Esophagus squamous epithelium (tissue), 5 donors: Measurements from ENCODE around the gene SLC9C2. TPM values are rescaled to one million over a fixed set of nuclear protein-coding genes. Genes with fewer than 3 reads are reported as not detected.
"Not testable (repeated sequence)": the region's sequence is repeated elsewhere in the genome, so short reads cannot be mapped to it uniquely, and the experiment has no call there.

ENCODE experiments used
- DNase-seq: peaks from one replicate; lab custom pipeline; 2025; lab: John Stamatoyannopoulos, UW
- H3K27ac ChIP-seq, 4 donors: fragments of 200-600 bp; sonication (generic); one replicate each; pipeline ENCODE4 v1.5.1; 2016 to 2019; ENCODE audit warnings: mild to moderate bottlenecking in 1 of 4
- H3K27me3 ChIP-seq, 4 donors: fragments of 200-600 bp; sonication (generic); 1 replicate in 3 of 4; 2 replicates in 1 of 4; pipeline versions ENCODE4 v1.5.1 to v1.6.0; 2017 to 2021; ENCODE audit warnings: antibody characterized with exemption in 1 of 4
- H3K36me3 ChIP-seq, 3 donors: fragments of 200-600 bp; sonication (generic); one replicate each; pipeline ENCODE4 v1.5.1; 2016 to 2019
- H3K4me1 ChIP-seq, 3 donors: fragments of 200-600 bp; sonication (generic); one replicate each; pipeline ENCODE4 v1.5.1; 2017 to 2019
- H3K4me3 ChIP-seq, 4 donors: fragments of 200-600 bp; sonication (generic); 1 replicate in 3 of 4; 2 replicates in 1 of 4; pipeline ENCODE4 v1.5.1; 2016 to 2019; ENCODE audit warnings: mild to moderate bottlenecking in 2 of 4, moderate library complexity in 1 of 4
- H3K9me3 ChIP-seq, 3 donors: fragments of 200-600 bp; sonication (generic); one replicate each; pipeline ENCODE4 v1.5.1; 2016 to 2019
- POLR2A ChIP-seq, 4 donors: fragments of 450-650 bp; IDR thresholded peaks; one replicate each; pipeline ENCODE4 v1.6.1; 2017; ENCODE audit warnings: antibody characterized with exemption in 4 of 4, mild to moderate bottlenecking in 4 of 4, moderate library complexity in 3 of 4
- WGBS, 2 donors: methylation state at CpG; one replicate each; pipeline ENCODE4 v1.1.5; 2018; 5-methylcytosine and 5-hydroxymethylcytosine counted together
- intact Hi-C: fragments of 100-400 bp; cut with DNase I; formaldehyde crosslinking; loops from one replicate; pipeline ENCODE4 v1.15.0; 2022
- total RNA-seq, 4 donors: library from RNA; depleted of rRNA; stranded (reverse); fragments of >200 nt; gene quantifications; one replicate each; pipeline ENCODE4 v1.1.0, GENCODE V29; 2016
- TF ChIP-seq, protein P1 (sequence below), 6 experiments: fragments of 450-650 bp in 4 of 6; fragments of 200-600 bp in 2 of 6; sonication (generic) in 2 of 6; IDR thresholded peaks; one replicate each; pipeline ENCODE4 v1.5.1; 2016 to 2019; ENCODE audit warnings: antibody characterized with exemption in 6 of 6, mild to moderate bottlenecking in 4 of 6, moderate library complexity in 4 of 6
- donor health status: DM: yes; HTN: yes; CAD: no.

Gene SLC9C2
- total RNA-seq, 4 donors from 2014 or later = not detected

DNA sequence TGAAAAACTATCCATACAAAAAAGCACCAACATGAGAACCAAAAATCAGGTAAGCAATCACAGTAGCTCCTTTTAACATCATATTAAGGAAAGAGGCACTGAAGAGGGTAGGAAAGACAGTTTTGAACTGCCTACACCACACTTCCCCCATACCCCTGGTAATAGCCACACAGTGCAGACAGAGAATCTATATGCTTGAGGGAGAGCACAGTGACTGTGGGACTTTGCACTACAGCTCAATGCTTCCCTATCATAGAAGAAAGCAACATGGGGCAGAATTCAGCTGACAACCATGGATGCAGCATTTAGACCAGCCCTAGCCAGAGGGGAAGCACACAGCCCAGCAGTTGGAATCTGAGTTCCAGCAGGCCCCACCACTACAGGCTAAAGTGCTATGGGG lies 24.4 kb upstream of the SLC9C2 start:
- intact Hi-C loops = no loop called here
- TF ChIP-seq POLR2A (IDR thresholded peaks at IDR 0.05) = no peak
- TF ChIP-seq, protein P1, sequence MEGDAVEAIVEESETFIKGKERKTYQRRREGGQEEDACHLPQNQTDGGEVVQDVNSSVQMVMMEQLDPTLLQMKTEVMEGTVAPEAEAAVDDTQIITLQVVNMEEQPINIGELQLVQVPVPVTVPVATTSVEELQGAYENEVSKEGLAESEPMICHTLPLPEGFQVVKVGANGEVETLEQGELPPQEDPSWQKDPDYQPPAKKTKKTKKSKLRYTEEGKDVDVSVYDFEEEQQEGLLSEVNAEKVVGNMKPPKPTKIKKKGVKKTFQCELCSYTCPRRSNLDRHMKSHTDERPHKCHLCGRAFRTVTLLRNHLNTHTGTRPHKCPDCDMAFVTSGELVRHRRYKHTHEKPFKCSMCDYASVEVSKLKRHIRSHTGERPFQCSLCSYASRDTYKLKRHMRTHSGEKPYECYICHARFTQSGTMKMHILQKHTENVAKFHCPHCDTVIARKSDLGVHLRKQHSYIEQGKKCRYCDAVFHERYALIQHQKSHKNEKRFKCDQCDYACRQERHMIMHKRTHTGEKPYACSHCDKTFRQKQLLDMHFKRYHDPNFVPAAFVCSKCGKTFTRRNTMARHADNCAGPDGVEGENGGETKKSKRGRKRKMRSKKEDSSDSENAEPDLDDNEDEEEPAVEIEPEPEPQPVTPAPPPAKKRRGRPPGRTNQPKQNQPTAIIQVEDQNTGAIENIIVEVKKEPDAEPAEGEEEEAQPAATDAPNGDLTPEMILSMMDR (IDR thresholded peaks at IDR 0.05) = no peak
- H3K36me3 ChIP-seq = no peaks in the 10 kb centered on the region
- H3K27me3 ChIP-seq = no peaks in the 10 kb centered on the region
- DNase-seq = no peak
- no peaks in the 10 kb centered on the region for H3K4me1 ChIP-seq
- H3K4me3 ChIP-seq = no peak overlapping the region
- peaks cover 0 to 3% (median 0%) of the 10 kb centered on the region in 3 donors for H3K9me3 ChIP-seq
- no peak overlapping the region for H3K27ac ChIP-seq

DNA sequence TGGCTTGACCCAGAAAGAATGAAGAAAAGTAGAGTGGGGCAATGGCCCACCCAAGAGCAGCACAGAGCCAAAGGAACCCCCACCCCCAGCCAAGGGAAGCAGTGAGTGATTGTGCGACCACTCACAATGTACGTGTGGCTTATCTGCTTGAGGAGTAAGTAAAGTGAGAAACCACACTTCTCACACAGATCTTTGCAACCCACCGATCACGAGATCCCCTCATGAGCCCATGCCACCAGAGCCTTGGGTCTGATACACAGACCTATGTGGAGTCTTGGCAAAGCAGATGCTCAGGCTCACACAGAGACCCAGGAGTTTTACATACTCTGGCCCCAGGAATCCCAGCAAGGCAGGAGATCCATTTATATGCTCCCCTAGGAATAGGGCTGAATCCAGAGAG lies 14.0 kb upstream of the SLC9C2 start:
- H3K36me3 ChIP-seq = no peaks in the 10 kb centered on the region
- H3K27ac ChIP-seq = no peak overlapping the region
- no peak for DNase-seq
- TF ChIP-seq, protein P1 (IDR thresholded peaks at IDR 0.05) = no peak
- no peak for TF ChIP-seq POLR2A (IDR thresholded peaks at IDR 0.05)
- WGBS, 2 donors = 71 to 73% methylated on average over 3 to 4 of the region's 4 CpGs
- no peaks in the 10 kb centered on the region for H3K27me3 ChIP-seq
- no peak overlapping the region for H3K4me3 ChIP-seq
- H3K9me3 ChIP-seq = peaks cover 0 to 17% (median 11%) of the 10 kb centered on the region in 3 donors
- H3K4me1 ChIP-seq = no peaks in the 10 kb centered on the region
- intact Hi-C loops = no loop called here

DNA sequence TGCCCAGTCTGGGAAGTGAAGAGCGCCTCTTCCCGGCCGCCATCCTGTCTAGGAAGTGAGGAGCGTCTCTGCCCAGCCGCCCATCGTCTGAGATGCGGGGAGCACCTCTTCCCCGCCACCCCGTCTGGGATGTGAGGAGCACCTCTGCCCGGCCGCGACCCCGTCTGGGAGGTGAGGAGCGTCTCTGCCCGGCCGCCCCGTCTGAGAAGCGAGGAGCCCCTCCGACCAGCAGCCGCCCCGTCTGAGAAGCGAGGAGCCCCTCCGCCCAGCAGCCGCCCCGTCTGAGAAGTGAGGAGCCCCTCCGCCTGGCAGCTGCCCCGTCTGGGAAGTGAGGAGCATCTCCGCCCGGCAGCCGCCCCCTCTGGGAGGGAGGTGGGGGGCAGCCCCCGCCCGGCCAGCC lies 10.2 kb upstream of the SLC9C2 start:
- H3K27me3 ChIP-seq, intact Hi-C loops, H3K4me1 ChIP-seq, DNase-seq, H3K9me3 ChIP-seq, H3K4me3 ChIP-seq, H3K27ac ChIP-seq, H3K36me3 ChIP-seq: not testable (repeated sequence)
- no CpG with 5 or more reads among the region's 32 CpGs for WGBS, 2 donors

DNA sequence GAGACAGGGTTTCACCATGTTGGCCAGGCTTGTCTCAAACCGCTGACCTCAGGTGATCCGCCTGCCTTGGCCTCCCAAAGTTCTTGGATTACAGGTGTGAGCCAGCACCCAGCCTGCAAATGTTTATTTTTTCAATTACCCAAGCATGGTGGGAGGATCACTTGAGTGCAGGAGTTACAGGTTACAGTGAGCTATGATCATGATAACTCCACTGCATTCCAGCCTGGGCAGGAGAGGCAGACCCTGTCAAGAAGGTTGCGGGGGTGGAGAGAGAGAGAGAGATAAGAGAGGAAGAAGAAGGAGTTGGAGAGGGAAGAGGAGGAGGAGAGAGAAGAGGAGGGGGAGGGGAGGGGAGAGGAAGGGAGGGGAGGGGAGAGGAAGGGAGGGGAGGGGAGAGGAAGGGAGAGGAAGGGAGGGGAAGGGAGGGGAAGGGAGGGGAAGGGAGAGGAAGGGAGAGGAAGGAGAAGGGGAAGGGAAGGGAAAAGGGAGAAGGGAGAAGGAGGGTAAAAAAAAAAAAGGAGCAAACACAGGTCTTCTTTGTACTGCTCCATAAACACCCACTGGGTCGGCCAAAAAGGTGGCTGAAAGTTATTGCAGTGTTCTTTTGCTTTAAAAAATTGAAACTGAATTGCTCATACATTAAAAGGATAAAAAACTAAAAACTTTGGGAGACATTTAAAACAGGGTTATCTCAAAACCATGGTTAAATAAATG lies 5.8 kb upstream of the SLC9C2 start:
- Histone ChIP-seq H3K4me3 (no peak overlapping the region), H3K36me3 (no peaks in the 10 kb centered on the region), H3K9me3 (no peaks in the 10 kb centered on the region), H3K4me1 (no peaks in the 10 kb centered on the region), H3K27me3 (no peaks in the 10 kb centered on the region), H3K27ac (no peak overlapping the region)
- 73 to 91% methylated on average over 3 to 4 of the region's 4 CpGs for WGBS, 2 donors
- intact Hi-C loops = no loop called here
- no peak for DNase-seq
- TF ChIP-seq, protein P1 (IDR thresholded peaks at IDR 0.05) = no peak
- no peak for TF ChIP-seq POLR2A (IDR thresholded peaks at IDR 0.05)

DNA sequence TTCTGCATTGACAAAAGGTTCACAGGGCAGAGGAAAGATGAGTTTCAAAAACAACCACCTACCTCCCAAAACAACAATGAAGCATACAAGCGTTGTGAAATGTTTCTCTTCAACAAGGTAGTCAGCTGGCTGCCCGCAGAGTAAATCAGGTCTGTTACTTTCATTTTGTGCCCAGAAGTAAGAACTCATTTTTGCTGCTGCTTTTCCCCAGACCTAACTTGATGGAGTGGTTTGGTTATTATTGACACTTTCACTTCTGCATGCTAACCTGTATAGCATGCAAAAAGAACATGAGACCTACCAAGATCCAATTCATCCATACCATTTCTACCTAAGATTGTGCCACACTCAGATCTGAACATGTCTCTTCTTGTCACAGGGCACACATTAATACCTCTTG lies 1.3 kb downstream of the SLC9C2 start:
- Histone ChIP-seq H3K27me3 (no peaks in the 10 kb centered on the region), H3K36me3 (no peaks in the 10 kb centered on the region), H3K27ac (no peak overlapping the region), H3K4me3 (no peak overlapping the region), H3K4me1 (no peaks in the 10 kb centered on the region), H3K9me3 (no peaks in the 10 kb centered on the region)
- 82 to 90% methylated on average over 2 of the region's 2 CpGs for WGBS, 2 donors
- intact Hi-C loops = no loop called here
- TF ChIP-seq, protein P1 (IDR thresholded peaks at IDR 0.05) = no peak
- no peak for TF ChIP-seq POLR2A (IDR thresholded peaks at IDR 0.05)
- no peak for DNase-seq
